Hematopoietic multipotent progenitor cell treated with erythropoietin and hydrocortisone succinate and interleukin-3 and kit ligand, for 8 days (in vitro differentiated cells): ENCODE results near the gene ADAMTS3.

Experiments
- DNase-seq: peaks from one replicate; pipeline ENCODE4 v3.0.0-alpha.2; 2015

Gene ADAMTS3

GRCh38 chr4:72330381-72330780 is 238.6 kb downstream of the ADAMTS3 start:
- DNase-seq = no peak

GRCh38 chr4:72326692-72327632 is 242.1 kb downstream of the ADAMTS3 start:
- DNase-seq = peak; percentile 48

GRCh38 chr4:72325215-72325614 is 243.8 kb downstream of the ADAMTS3 start:
- DNase-seq = peak; percentile 19

- no peak for DNase-seq
Measured at GRCh38 chr4:72323227-72323626, 245.8 kb downstream of the ADAMTS3 start.

GRCh38 chr4:72320223-72320948 is 248.6 kb downstream of the ADAMTS3 start:
- DNase-seq = no peak

GRCh38 chr4:72319601-72320021 is 249.4 kb downstream of the ADAMTS3 start:
- DNase-seq = no peak

- DNase-seq = no peak
Measured at GRCh38 chr4:72318421-72319170, 250.4 kb downstream of the ADAMTS3 start.

GRCh38 chr4:72314869-72315268 is 254.2 kb downstream of the ADAMTS3 start:
- DNase-seq = no peak

- DNase-seq = no peak
Measured at GRCh38 chr4:72313121-72313520, 255.9 kb downstream of the ADAMTS3 start.

- DNase-seq = no peak
Measured at GRCh38 chr4:72312032-72312650, 256.9 kb downstream of the ADAMTS3 start.

GRCh38 chr4:72311291-72311690 is 257.7 kb downstream of the ADAMTS3 start:
- DNase-seq = no peak

GRCh38 chr4:72305620-72306019 is 263.4 kb downstream of the ADAMTS3 start:
- no peak for DNase-seq

GRCh38 chr4:72305080-72305479 is 263.9 kb downstream of the ADAMTS3 start:
- no peak for DNase-seq

GRCh38 chr4:72302981-72303704 is 265.9 kb downstream of the ADAMTS3 start:
- peak; percentile 67 for DNase-seq

GRCh38 chr4:72301759-72302158 is 267.3 kb downstream of the ADAMTS3 start:
- DNase-seq = no peak

- DNase-seq = no peak
Measured at GRCh38 chr4:72300126-72300525, 268.9 kb downstream of the ADAMTS3 start.

- peak; percentile 65 for DNase-seq
Measured at GRCh38 chr4:72295966-72296557, 273.0 kb downstream of the ADAMTS3 start.

GRCh38 chr4:72290737-72291136 is 278.3 kb downstream of the ADAMTS3 start:
- DNase-seq = no peak

- no peak for DNase-seq
Measured at GRCh38 chr4:72286910-72287309, 282.1 kb downstream of the ADAMTS3 start.

- DNase-seq = no peak
Measured at GRCh38 chr4:72286185-72286584, 282.8 kb downstream of the ADAMTS3 start.

GRCh38 chr4:72283357-72283756 is 285.7 kb downstream of the ADAMTS3 start:
- DNase-seq = no peak

GRCh38 chr4:72280252-72280651 is 288.8 kb downstream of the ADAMTS3 start:
- no peak for DNase-seq
